ENCODE measurements around the gene ST13.

DNA sequence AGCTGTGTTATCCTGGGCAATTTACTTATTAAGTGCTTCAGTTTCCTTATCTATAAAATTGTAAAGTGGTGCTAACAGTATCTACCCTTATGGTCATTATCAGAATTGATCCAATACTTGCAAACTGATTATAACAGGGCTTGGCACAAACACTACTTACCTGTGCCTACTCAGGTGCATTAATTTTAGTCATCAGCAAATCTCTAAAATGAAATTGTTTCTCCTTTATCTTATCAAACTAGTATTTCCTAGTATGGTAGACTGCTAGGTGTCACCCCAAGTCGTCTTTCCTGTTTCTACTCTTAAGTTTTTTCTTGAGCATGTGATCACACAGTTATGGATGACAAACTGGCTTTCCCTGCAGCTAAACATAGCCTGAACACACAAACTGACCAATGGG lies 33.0 kb downstream of the ST13 start:
- TF ChIP-seq, protein P1, sequence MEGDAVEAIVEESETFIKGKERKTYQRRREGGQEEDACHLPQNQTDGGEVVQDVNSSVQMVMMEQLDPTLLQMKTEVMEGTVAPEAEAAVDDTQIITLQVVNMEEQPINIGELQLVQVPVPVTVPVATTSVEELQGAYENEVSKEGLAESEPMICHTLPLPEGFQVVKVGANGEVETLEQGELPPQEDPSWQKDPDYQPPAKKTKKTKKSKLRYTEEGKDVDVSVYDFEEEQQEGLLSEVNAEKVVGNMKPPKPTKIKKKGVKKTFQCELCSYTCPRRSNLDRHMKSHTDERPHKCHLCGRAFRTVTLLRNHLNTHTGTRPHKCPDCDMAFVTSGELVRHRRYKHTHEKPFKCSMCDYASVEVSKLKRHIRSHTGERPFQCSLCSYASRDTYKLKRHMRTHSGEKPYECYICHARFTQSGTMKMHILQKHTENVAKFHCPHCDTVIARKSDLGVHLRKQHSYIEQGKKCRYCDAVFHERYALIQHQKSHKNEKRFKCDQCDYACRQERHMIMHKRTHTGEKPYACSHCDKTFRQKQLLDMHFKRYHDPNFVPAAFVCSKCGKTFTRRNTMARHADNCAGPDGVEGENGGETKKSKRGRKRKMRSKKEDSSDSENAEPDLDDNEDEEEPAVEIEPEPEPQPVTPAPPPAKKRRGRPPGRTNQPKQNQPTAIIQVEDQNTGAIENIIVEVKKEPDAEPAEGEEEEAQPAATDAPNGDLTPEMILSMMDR (conservative IDR thresholded peaks at IDR 0.05; ENCODE audit: low read depth, low read length): no peak
- TF ChIP-seq EZH2phosphoT487 (IDR thresholded peaks at IDR 0.05; ENCODE audit: borderline replicate concordance, low read length): no peak

Data from PC-3 (cell line).